Measurements from ENCODE around the gene KRTAP10-5. TPM values are rescaled to one million over a fixed set of nuclear protein-coding genes. Genes with fewer than 3 reads are reported as not detected.
"Not testable (repeated sequence)": the region's sequence is repeated elsewhere in the genome, so short reads cannot be mapped to it uniquely, and the experiment has no call there.

Gene KRTAP10-5
- total RNA-seq, 4 donors from 2014 or later = not detected

DNA sequence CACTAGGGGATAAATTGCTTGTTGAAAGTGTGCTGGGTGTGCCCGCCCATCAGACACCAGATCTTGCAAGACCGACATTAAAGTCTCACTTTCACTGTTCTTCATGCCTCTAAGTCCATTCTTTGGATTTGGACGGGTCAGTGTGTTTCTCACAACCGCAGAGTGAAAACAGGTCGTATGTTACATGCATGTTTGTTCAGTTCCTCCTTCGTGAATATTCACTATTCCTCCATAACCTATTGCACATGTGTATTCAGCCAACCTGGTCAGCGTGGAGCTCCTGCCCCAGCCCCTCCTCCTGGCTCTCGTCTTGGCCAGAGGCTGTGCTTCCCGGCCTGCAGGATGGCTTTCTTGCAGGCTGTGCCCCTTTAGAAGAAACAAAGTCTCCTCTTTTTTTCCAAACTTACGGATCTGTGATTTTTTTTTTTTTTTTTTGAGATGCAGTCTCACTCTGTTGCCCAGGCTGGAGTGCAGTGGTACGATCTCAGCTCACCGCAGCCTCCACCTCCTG is 14.1 kb upstream of the KRTAP10-5 start:
- H3K36me3 ChIP-seq = no peaks in the 10 kb centered on the region
- no peak overlapping the region for H3K4me3 ChIP-seq
- in situ Hi-C loops (cut with MboI; ENCODE audit: low sequenced_read_pairs in 4 of 4) = no loop called here
- TF ChIP-seq, protein P1, sequence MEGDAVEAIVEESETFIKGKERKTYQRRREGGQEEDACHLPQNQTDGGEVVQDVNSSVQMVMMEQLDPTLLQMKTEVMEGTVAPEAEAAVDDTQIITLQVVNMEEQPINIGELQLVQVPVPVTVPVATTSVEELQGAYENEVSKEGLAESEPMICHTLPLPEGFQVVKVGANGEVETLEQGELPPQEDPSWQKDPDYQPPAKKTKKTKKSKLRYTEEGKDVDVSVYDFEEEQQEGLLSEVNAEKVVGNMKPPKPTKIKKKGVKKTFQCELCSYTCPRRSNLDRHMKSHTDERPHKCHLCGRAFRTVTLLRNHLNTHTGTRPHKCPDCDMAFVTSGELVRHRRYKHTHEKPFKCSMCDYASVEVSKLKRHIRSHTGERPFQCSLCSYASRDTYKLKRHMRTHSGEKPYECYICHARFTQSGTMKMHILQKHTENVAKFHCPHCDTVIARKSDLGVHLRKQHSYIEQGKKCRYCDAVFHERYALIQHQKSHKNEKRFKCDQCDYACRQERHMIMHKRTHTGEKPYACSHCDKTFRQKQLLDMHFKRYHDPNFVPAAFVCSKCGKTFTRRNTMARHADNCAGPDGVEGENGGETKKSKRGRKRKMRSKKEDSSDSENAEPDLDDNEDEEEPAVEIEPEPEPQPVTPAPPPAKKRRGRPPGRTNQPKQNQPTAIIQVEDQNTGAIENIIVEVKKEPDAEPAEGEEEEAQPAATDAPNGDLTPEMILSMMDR (IDR thresholded peaks at IDR 0.05 in 4 of 5, conservative IDR thresholded peaks at IDR 0.05 in 1 of 5) = no peak
- no peak for TF ChIP-seq POLR2A (IDR thresholded peaks at IDR 0.05)
- no peak for DNase-seq
- intact Hi-C loops (cut with DNase I; ENCODE audit: low total_unique reads) = no loop called here
- H3K27me3 ChIP-seq = peaks cover 22 to 48% (median 28%) of the 10 kb centered on the region in 3 donors
- H3K27ac ChIP-seq = no peak overlapping the region
- H3K9me3 ChIP-seq = no peaks in the 10 kb centered on the region
- H3K4me1 ChIP-seq = no peaks in the 10 kb centered on the region
- ATAC-seq = no peak

DNA sequence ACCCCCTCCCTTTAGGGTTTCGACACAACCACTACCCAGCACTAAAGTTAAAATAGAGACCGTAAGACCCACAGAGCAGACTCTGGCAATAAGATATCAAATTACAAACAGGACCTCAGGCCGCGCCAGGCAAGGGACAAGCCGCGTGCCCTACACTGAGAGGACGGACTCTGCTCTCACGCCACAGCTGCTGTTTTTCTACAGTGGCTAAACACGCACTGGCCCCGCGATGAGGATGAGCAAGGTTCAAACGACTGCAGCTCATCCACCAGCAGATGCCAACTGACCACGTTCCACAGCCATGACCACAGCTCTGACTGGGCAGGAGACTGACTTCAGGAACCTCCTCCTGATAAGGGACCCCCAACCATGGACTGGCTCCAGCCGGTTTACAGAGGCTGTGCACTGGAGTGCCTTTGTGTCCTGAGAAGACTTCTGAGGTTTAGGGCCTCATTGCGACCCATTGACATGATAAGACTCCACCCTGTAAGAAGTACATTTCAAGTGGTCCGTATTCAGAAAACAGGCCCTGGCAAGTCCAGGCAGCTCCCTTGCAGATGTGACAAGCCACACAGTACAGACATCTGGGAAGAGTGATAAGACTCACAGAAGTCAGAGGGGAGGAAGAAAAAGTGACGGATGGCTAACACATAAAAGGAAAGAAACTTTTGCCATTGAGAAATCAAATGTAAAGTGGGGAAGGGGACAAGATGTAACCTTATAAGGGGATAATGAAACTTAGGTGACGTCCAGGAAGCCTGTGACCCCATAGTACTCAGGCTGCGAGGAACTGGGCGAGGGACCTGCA is 13.4 kb upstream of the KRTAP10-5 start:
- Histone ChIP-seq H3K36me3 (no peaks in the 10 kb centered on the region), H3K27me3 (peaks cover 19 to 47% (median 26%) of the 10 kb centered on the region in 3 donors), H3K27ac (no peak overlapping the region), H3K4me3 (no peak overlapping the region), H3K4me1 (no peaks in the 10 kb centered on the region), H3K9me3 (no peaks in the 10 kb centered on the region)
- in situ Hi-C loops (cut with MboI; ENCODE audit: low sequenced_read_pairs in 4 of 4) (no loop called here), intact Hi-C loops (cut with DNase I; ENCODE audit: low total_unique reads) (no loop called here)
- no peak for TF ChIP-seq POLR2A (IDR thresholded peaks at IDR 0.05)
- TF ChIP-seq, protein P1 (IDR thresholded peaks at IDR 0.05 in 4 of 5, conservative IDR thresholded peaks at IDR 0.05 in 1 of 5) = no peak
- no peak for DNase-seq
- ATAC-seq = no peak

DNA sequence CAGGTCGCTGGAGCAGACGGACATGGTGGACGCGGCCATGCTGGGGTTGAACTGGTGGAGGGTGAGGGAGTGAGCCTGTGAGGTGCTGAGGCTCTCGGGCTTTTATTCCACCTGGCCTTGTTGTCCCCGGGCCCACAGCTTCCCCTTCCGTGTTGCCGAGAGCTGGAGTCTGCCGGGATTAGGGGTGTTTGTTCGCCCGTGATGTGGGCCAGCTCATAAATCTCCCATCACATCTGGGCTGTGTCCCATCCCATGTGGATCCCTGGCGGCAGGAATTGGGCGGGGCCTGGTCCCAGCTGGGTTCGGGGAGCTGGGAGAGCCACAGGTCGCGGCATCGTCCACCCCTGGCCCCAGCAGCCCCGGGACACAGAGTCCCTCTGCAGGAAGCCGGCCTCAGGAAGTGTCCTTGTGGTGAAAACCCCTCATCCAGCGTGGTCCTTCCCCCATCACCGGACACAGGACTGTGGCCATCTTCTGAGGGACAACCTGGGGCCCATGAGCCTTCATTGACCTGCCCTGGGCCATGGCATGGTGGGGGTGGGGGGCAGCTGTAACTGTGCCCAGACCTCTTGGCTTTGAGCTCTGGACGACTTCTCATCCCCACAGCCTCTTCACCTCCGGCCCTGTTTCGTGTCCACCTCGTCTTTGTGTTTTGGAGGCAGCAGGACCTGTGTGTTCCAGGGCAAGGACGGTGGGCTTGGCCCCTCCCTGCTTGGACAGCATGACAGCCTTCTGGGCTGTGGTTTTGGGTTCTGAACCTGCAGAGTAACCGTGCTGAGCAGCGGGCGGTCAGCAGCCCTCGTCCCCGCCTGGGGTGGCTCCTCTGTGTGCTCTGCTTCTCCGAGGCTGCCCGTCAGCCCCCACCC is 12.3 kb upstream of the KRTAP10-5 start, which contains the start of gene KRTAP10-6:
Gene KRTAP10-6 (minus strand): TSS at position 60 of the 866 bp plus-strand sequence. CDS start 21 bp downstream, at position 39.
- intact Hi-C loops (cut with DNase I; ENCODE audit: low total_unique reads) = no loop called here
- Histone ChIP-seq H3K27ac (no peak within 1 kb of the TSS), H3K27me3 (peaks cover 18 to 42% (median 19%) of the 10 kb centered on the region in 3 donors), H3K36me3 (no peaks in the 10 kb centered on the region), H3K9me3 (no peaks in the 10 kb centered on the region), H3K4me3 (no peak within 1 kb of the TSS), H3K4me1 (no peaks in the 10 kb centered on the region)
- in situ Hi-C loops (cut with MboI; ENCODE audit: low sequenced_read_pairs in 4 of 4) = no loop called here
- TF ChIP-seq, protein P1 (IDR thresholded peaks at IDR 0.05 in 4 of 5, conservative IDR thresholded peaks at IDR 0.05 in 1 of 5) = no peak
- no peak for TF ChIP-seq POLR2A (IDR thresholded peaks at IDR 0.05)
- no peak for ATAC-seq
- DNase-seq = no peak

DNA sequence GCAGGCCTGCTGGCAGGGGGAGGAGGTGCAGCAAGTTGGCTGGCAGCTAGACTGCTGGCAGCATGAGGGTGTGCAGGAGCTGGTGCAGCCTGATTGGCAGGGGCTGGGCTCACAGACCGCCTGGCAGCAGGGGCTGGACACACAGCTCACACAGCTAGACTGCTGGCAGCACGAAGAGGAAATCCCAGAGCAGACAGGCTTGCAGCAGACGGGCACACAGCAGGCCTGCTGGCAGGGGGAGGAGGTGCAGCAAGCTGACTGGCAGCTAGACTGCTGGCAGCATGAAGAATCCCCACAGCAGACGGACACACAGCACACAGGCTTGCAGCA is 11.4 kb upstream of the KRTAP10-5 start:
- in situ Hi-C loops (cut with MboI; ENCODE audit: low sequenced_read_pairs in 4 of 4); ATAC-seq; intact Hi-C loops (cut with DNase I; ENCODE audit: low total_unique reads); DNase-seq; H3K27ac ChIP-seq; H3K4me1 ChIP-seq; H3K36me3 ChIP-seq; H3K9me3 ChIP-seq; H3K4me3 ChIP-seq: not testable (repeated sequence)
- peaks cover 19 to 35% (median 20%) of the 10 kb centered on the region in 3 donors for H3K27me3 ChIP-seq

DNA sequence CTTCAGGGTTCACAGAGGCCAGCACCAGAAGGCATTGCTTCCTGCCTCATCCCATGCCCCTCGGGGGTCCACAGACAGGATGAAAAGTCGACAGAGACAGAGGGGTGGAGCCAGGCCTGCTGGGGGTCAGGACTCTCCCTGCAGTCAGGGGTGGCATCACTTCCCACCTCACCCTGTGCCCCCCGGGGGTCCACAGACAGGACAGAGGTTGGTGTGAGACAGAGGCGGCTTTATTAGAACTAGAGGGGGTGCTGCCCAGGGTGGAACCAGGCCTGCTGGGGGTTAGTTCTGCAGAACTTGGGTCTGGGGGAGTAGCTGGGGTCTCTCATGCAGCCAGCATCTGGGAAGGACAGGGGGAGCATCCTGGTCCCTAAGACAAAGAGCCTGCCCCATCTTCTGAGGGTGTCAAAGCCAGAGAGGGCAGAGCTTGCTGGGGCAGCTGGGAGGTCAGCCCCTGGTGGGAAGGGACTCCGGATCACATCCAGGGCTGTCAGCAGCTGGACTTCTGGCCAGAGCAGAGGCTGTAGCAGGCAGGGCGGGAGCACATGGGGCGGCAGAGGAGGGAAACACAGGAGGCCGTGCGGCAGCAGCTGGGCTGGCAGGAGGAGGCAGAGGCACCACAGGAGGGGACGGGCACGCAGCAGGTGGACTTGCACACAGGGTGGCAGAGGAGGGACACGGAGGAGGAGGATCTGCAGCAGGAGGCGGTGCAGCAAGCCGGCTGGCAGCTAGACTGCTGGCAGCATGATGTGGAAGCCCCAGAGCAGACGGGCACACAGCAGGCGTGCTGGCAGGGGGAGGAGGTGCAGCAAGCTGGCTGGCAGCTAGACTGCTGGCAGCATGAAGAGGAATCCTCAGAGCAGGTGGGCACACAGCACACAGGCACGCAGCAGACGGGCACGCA is 10.7 kb upstream of the KRTAP10-5 start:
- intact Hi-C loops (cut with DNase I; ENCODE audit: low total_unique reads); H3K4me1 ChIP-seq; H3K4me3 ChIP-seq; ATAC-seq; H3K27ac ChIP-seq; DNase-seq; H3K36me3 ChIP-seq; in situ Hi-C loops (cut with MboI; ENCODE audit: low sequenced_read_pairs in 4 of 4); H3K9me3 ChIP-seq: not testable (repeated sequence)
- peaks cover 19 to 35% (median 20%) of the 10 kb centered on the region in 3 donors for H3K27me3 ChIP-seq

Measured in gastrocnemius medialis (tissue), 4 donors.